Nephron progenitor cell (in vitro differentiated cells): ENCODE results near the gene ITK.

ENCODE experiments used
- DNase-seq: peaks from one replicate; pipeline ENCODE4 v3.0.0; 2021
- H3K27ac Mint-ChIP-seq: 2 replicates; pipeline ENCODE4 v1.8.0; 2021; ENCODE audit warnings: mild to moderate bottlenecking, moderate library complexity, mixed read lengths
- H3K27me3 Mint-ChIP-seq: 2 replicates; pipeline ENCODE4 v1.8.0; 2021; ENCODE audit warnings: mild to moderate bottlenecking, low read depth, mixed read lengths; ENCODE audit not compliant: poor library complexity
- H3K36me3 Mint-ChIP-seq: 2 replicates; pipeline ENCODE4 v1.8.0; 2021; ENCODE audit warnings: low read depth, mixed read lengths
- H3K4me1 Mint-ChIP-seq: 2 replicates; pipeline ENCODE4 v1.8.0; 2021; ENCODE audit warnings: mixed read lengths
- H3K4me3 Mint-ChIP-seq: 2 replicates; pipeline ENCODE4 v1.8.0; 2021; ENCODE audit warnings: mild to moderate bottlenecking, moderate library complexity, mixed read lengths
- H3K9me3 Mint-ChIP-seq: 2 replicates; pipeline ENCODE4 v1.8.0; 2021; ENCODE audit warnings: mild to moderate bottlenecking, moderate library complexity, mixed read lengths
- CTCF ChIP-seq: fragments of 200-600 bp; sonication (generic); IDR thresholded peaks from 2 replicates; pipeline ENCODE4 v1.5.0; 2021; ENCODE audit warnings: antibody characterized with exemption

ITK gene

GRCh38 chr5:157214861-157215513, 34.3 kb downstream of the ITK start:
- H3K9me3 Mint-ChIP-seq = no peaks in the 10 kb centered on the region
- H3K27ac Mint-ChIP-seq = no peak overlapping the region
- no peaks in the 10 kb centered on the region for H3K36me3 Mint-ChIP-seq
- no peak for TF ChIP-seq CTCF
- peaks cover 17% of the 10 kb centered on the region for H3K4me1 Mint-ChIP-seq
- no peak for DNase-seq
- H3K27me3 Mint-ChIP-seq = peaks cover 16% of the 10 kb centered on the region
- no peak overlapping the region for H3K4me3 Mint-ChIP-seq

- Mint-ChIP-seq H3K27me3 (peaks cover 16% of the 10 kb centered on the region), H3K9me3 (no peaks in the 10 kb centered on the region), H3K36me3 (no peaks in the 10 kb centered on the region), H3K4me1 (peaks cover 19% of the 10 kb centered on the region), H3K27ac (no peak overlapping the region), H3K4me3 (no peak overlapping the region)
- no peak for TF ChIP-seq CTCF
- no peak for DNase-seq
Measured at GRCh38 chr5:157215514-157216167, 35.0 kb downstream of the ITK start.

GRCh38 chr5:157216391-157217142, 35.9 kb downstream of the ITK start:
- peaks cover 12% of the 10 kb centered on the region for H3K27me3 Mint-ChIP-seq
- H3K36me3 Mint-ChIP-seq = no peaks in the 10 kb centered on the region
- TF ChIP-seq CTCF = no peak
- no peak for DNase-seq
- no peak overlapping the region for H3K4me3 Mint-ChIP-seq
- H3K4me1 Mint-ChIP-seq = peaks cover 11% of the 10 kb centered on the region
- H3K27ac Mint-ChIP-seq = no peak overlapping the region
- H3K9me3 Mint-ChIP-seq = no peaks in the 10 kb centered on the region

- Mint-ChIP-seq H3K36me3 (no peaks in the 10 kb centered on the region), H3K4me3 (no peak overlapping the region), H3K27ac (no peak overlapping the region), H3K27me3 (peaks cover 12% of the 10 kb centered on the region), H3K9me3 (no peaks in the 10 kb centered on the region), H3K4me1 (peaks cover 9% of the 10 kb centered on the region)
- TF ChIP-seq CTCF = no peak
- DNase-seq = no peak
Measured at GRCh38 chr5:157217289-157218024, 36.8 kb downstream of the ITK start.

GRCh38 chr5:157219491-157220271, 39.0 kb downstream of the ITK start:
- Mint-ChIP-seq H3K36me3 (no peaks in the 10 kb centered on the region), H3K27me3 (peaks cover 12% of the 10 kb centered on the region), H3K4me3 (no peak overlapping the region), H3K27ac (peak overlapping the region; percentile 59), H3K9me3 (no peaks in the 10 kb centered on the region), H3K4me1 (peaks cover 9% of the 10 kb centered on the region)
- no peak for DNase-seq
- no peak for TF ChIP-seq CTCF
